RWPE1 (cell line): ENCODE results near the gene NAGS.

Source experiments
- CTCF ChIA-PET: fragments of 350-600 bp; sonication (Branson Sonifier 250); formaldehyde crosslinking; extraction: SDS; loops from one replicate; lab custom pipeline; 2021; lab: Yijun Ruan, JAX
- POLR2A ChIA-PET: fragments of 400-600 bp; formaldehyde crosslinking; extraction: SDS; loops from one replicate; lab custom pipeline; 2020; ENCODE audit warnings: antibody characterized with exemption; ENCODE audit not compliant: low non-redundant PET; lab: Yijun Ruan, JAX
- DNase-seq: peaks from one replicate; pipeline ENCODE4 v3.0.0; 2012; ENCODE audit warnings: low spot score
- H3K27ac ChIP-seq: fragments of 450-650 bp; 2 replicates; pipeline ENCODE4 v1.5.1; 2017
- TF ChIP-seq, protein P1 (sequence below): fragments of 450-650 bp; conservative IDR thresholded peaks from 2 replicates; pipeline ENCODE4 v1.5.1; 2017; ENCODE audit warnings: low read depth, mild to moderate bottlenecking

NAGS gene

DNA sequence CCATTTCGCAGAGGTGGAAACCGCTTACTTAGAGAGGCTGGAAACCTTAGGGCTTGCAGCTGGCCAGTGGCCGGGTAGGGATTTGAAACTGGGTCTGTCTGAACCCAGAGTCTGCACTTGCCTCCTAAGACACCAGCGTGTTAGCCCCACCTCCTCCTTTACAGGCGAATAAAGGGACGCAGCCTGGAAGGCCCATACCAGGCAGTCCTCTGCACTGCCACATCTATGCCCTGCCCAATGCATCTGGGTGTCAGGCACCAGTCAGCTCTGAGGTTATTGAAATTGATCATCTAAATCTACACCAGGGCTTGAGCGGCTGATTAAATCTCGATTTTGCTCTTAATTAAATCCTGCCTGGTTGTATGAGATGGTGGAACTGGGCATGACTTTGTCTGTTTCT lies 19.9 kb upstream of the NAGS start:
- TF ChIP-seq, protein P1, sequence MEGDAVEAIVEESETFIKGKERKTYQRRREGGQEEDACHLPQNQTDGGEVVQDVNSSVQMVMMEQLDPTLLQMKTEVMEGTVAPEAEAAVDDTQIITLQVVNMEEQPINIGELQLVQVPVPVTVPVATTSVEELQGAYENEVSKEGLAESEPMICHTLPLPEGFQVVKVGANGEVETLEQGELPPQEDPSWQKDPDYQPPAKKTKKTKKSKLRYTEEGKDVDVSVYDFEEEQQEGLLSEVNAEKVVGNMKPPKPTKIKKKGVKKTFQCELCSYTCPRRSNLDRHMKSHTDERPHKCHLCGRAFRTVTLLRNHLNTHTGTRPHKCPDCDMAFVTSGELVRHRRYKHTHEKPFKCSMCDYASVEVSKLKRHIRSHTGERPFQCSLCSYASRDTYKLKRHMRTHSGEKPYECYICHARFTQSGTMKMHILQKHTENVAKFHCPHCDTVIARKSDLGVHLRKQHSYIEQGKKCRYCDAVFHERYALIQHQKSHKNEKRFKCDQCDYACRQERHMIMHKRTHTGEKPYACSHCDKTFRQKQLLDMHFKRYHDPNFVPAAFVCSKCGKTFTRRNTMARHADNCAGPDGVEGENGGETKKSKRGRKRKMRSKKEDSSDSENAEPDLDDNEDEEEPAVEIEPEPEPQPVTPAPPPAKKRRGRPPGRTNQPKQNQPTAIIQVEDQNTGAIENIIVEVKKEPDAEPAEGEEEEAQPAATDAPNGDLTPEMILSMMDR = no peak
- POLR2A ChIA-PET = no interaction called here
- DNase-seq = no peak
- no peak overlapping the region for H3K27ac ChIP-seq
- CTCF ChIA-PET = interaction anchor here (0.6 kb wide), 1 partner anchor 46 kb away, joined by 4 read pairs; no protein-coding TSS in a partner anchor

DNA sequence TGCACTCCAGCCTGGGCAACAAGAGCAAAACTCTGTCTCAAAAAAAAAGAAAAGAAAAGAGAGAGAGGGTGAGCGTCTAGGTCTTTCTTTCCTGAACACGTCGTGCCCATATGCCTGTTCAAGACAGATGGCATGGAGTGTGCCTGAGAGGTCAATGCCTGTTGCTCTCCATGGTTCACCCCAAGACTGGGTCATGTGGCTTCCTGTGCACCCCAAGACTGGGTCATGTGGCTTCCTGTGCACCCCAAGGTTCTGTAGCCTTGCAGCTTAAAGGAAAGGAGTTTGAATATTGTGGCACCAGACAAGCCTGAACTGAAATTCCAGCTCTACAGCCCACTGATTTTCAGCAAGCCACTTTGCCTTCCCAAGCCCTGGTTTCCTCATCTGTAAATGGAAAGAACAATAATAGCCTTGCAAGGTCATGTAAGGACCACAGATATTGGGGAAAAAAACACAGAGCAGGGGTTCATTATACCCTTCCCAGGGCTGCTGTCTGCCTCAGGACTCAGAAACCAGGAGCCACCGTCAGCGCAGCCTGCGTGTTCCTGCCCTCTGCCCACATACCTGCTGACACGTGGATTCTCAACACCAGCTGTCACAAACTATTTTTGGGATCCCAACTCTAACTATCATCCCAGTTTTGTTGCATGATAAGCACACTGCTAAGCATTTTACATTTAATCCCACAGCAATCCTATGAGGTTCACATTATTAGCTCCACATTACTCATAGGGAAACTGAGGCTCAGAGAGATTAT lies 18.0 kb upstream of the NAGS start:
- POLR2A ChIA-PET = no interaction called here

GRCh38 chr17:43987131-43988021 lies 17.0 kb upstream of the NAGS start:
- ChIA-PET POLR2A (no interaction called here), CTCF (interaction anchor here (0.6 to 0.8 kb wide), 2 partner anchors 14 to 68 kb away, joined by 3 read pairs; no protein-coding TSS in a partner anchor)
- H3K27ac ChIP-seq = no peak overlapping the region
- no peak for DNase-seq
- TF ChIP-seq, protein P1 = no peak

More for the DNA sequence above, 18.0 kb upstream of the NAGS start:
- no peak for DNase-seq
- no peak overlapping the region for H3K27ac ChIP-seq
- TF ChIP-seq, protein P1 = no peak
- CTCF ChIA-PET = no interaction called here

DNA sequence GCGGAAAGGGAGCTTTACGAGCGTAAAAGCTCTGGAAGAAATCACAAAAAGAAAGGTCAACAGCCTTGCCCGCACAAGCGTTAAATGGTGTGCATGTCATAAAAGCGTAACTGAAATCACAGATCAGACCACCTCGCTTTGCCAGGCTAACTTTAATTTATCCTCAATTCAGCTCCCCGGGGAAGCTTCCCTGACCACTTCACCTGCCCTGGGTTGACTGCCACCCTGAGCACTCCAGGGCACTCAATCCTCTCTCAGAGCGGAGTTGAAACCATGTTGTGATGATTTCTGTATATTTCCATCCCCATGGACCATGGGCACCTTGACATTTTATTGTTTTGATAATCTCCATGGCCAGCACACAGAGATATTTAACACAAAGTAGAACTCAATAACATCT lies 16.1 kb upstream of the NAGS start:
- ChIA-PET CTCF (interaction anchor here (0.6 kb wide), 1 partner anchor 69 kb away, joined by 3 read pairs; no protein-coding TSS in a partner anchor), POLR2A (no interaction called here)
- H3K27ac ChIP-seq = no peak overlapping the region
- DNase-seq = no peak
- TF ChIP-seq, protein P1 = no peak

DNA sequence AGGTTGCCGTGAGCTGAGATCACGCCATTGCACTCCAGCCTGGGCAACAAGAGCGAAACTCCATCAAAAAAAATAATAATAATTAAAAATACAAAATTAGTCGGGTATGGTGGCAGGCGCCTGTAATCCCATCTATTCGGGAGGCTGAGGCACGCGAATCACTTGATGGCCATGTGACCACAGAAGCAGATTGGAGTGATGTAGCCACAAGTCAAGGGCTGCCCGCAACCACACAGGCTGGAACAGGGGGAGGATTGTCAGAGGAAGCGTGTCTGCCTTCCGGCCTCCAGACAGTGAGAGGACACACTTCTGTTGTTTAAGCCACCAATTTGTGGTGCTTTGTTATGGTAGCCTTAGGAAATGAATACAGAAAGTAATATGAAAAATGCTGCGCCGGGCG lies 11.8 kb upstream of the NAGS start:
- TF ChIP-seq, protein P1 = no peak
- POLR2A ChIA-PET = no interaction called here
- DNase-seq = no peak
- CTCF ChIA-PET = interaction anchor here (0.6 to 4.7 kb wide), 3 partner anchors 9 to 148 kb away, joined by 3 to 11 read pairs (median 4); no protein-coding TSS in a partner anchor
- no peak overlapping the region for H3K27ac ChIP-seq
